Measurements from ENCODE around the gene DCAF7. TPM values are rescaled to one million over a fixed set of nuclear protein-coding genes. Genes with fewer than 3 reads are reported as not detected.

Gene DCAF7
- total and polyA plus RNA-seq, 5 donors from 2014 or later = 41.0 to 89.4 (median 68.2) TPM

GRCh38 chr17:63571632-63572310 is 21.5 kb downstream of the DCAF7 start:
- peak in 1 of 2 donors; percentile 28 for ATAC-seq (ENCODE audit: low read depth in 2 of 2)

DNA sequence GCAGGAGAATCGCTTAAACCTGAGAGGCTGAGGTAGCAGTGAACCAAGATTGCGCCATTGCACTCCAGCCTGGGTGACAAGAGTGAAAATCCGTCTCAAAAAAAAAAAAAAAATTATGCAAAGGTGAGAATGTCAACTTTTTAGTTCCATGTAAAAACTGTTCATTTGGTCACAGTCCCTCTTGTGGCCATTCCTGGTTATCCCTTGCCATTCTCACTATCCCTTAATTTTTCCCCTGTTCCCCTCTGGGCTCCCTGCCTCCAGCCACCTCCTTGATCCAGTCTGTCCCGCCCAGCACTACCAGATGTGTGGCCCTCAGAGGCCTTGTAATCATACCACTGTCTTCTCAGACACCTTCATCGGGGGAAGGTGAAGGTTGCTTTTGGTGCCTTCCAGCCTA is 23.4 kb downstream of the DCAF7 start:
- Histone ChIP-seq H3K4me3 (ENCODE audit: low read depth, low read length) (no peak overlapping the region), H3K36me3 (ENCODE audit: control insufficient read depth, insufficient read depth, low read length) (peaks cover 7% of the 10 kb centered on the region), H3K9me3 (ENCODE audit: control insufficient read depth in 2 of 2, low read length in 2 of 2) (no peaks in the 10 kb centered on the region), H3K4me1 (ENCODE audit: control insufficient read depth, insufficient read depth, low read length, poor library complexity, severe bottlenecking) (no peaks in the 10 kb centered on the region), H3K27ac (ENCODE audit: insufficient read depth, low read length, poor library complexity, severe bottlenecking) (peak overlapping the region; percentile 5), H3K27me3 (ENCODE audit: control insufficient read depth, insufficient read depth, low read length) (no peaks in the 10 kb centered on the region)
- no peak overlapping the region for H3K4me3 Mint-ChIP-seq
- DNase-seq (no peak), ATAC-seq (ENCODE audit: low read depth in 2 of 2) (no peak)
- peaks cover 5 to 55% (median 42%) of the 10 kb centered on the region in 4 donors for H3K4me1 Mint-ChIP-seq
- H3K36me3 Mint-ChIP-seq = peaks cover 12% of the 10 kb centered on the region
- no peaks in the 10 kb centered on the region for H3K27me3 Mint-ChIP-seq
- no peaks in the 10 kb centered on the region for H3K9me3 Mint-ChIP-seq
- H3K27ac Mint-ChIP-seq = peak overlapping the region; percentile 80 to 83 (median 82)

More at GRCh38 chr17:63571632-63572310, 21.5 kb downstream of the DCAF7 start:
- Mint-ChIP-seq H3K27me3 (no peaks in the 10 kb centered on the region), H3K4me1 (peaks cover 5 to 63% (median 43%) of the 10 kb centered on the region in 4 donors), H3K9me3 (no peaks in the 10 kb centered on the region), H3K27ac (peak overlapping the region in 1 of 3 donors; percentile 73), H3K36me3 (peaks cover 15% of the 10 kb centered on the region), H3K4me3 (no peak overlapping the region)
- no peaks in the 10 kb centered on the region for H3K9me3 ChIP-seq (ENCODE audit: control insufficient read depth in 2 of 2, low read length in 2 of 2)
- H3K27me3 ChIP-seq (ENCODE audit: control insufficient read depth, insufficient read depth, low read length) = no peaks in the 10 kb centered on the region
- no peaks in the 10 kb centered on the region for H3K4me1 ChIP-seq (ENCODE audit: control insufficient read depth, insufficient read depth, low read length, poor library complexity, severe bottlenecking)
- H3K27ac ChIP-seq (ENCODE audit: insufficient read depth, low read length, poor library complexity, severe bottlenecking) = no peak overlapping the region
- H3K36me3 ChIP-seq (ENCODE audit: control insufficient read depth, insufficient read depth, low read length) = peaks cover 4% of the 10 kb centered on the region
- DNase-seq = no peak
- H3K4me3 ChIP-seq (ENCODE audit: low read depth, low read length) = no peak overlapping the region

- H3K9me3 Mint-ChIP-seq = no peaks in the 10 kb centered on the region
- H3K27me3 Mint-ChIP-seq = no peaks in the 10 kb centered on the region
- no peak for DNase-seq
- H3K4me1 Mint-ChIP-seq = peaks cover 5 to 28% (median 24%) of the 10 kb centered on the region in 4 donors
- Histone ChIP-seq H3K27me3 (ENCODE audit: control insufficient read depth, insufficient read depth, low read length) (no peaks in the 10 kb centered on the region), H3K27ac (ENCODE audit: insufficient read depth, low read length, poor library complexity, severe bottlenecking) (no peak overlapping the region), H3K9me3 (ENCODE audit: control insufficient read depth in 2 of 2, low read length in 2 of 2) (no peaks in the 10 kb centered on the region), H3K4me1 (ENCODE audit: control insufficient read depth, insufficient read depth, low read length, poor library complexity, severe bottlenecking) (no peaks in the 10 kb centered on the region), H3K36me3 (ENCODE audit: control insufficient read depth, insufficient read depth, low read length) (peaks cover 46% of the 10 kb centered on the region), H3K4me3 (ENCODE audit: low read depth, low read length) (no peak overlapping the region)
- peak overlapping the region; percentile 45 to 65 (median 62) for H3K27ac Mint-ChIP-seq
- no peak for ATAC-seq (ENCODE audit: low read depth in 2 of 2)
- H3K36me3 Mint-ChIP-seq = peaks cover 37% of the 10 kb centered on the region
- H3K4me3 Mint-ChIP-seq = no peak overlapping the region
Measured at GRCh38 chr17:63578027-63578768, 27.9 kb downstream of the DCAF7 start.

GRCh38 chr17:63578769-63579111 is 28.5 kb downstream of the DCAF7 start:
- no peak for ATAC-seq (ENCODE audit: low read depth in 2 of 2)
- H3K4me1 Mint-ChIP-seq = peaks cover 5 to 25% (median 23%) of the 10 kb centered on the region in 4 donors

GRCh38 chr17:63579633-63580032 is 29.4 kb downstream of the DCAF7 start:
- Mint-ChIP-seq H3K36me3 (peaks cover 41% of the 10 kb centered on the region), H3K4me3 (no peak overlapping the region), H3K27me3 (no peaks in the 10 kb centered on the region), H3K9me3 (no peaks in the 10 kb centered on the region), H3K4me1 (peaks cover 5 to 19% (median 16%) of the 10 kb centered on the region in 4 donors), H3K27ac (no peak overlapping the region)
- no peak for DNase-seq
- ATAC-seq (ENCODE audit: low read depth in 2 of 2) = no peak
- Histone ChIP-seq H3K9me3 (ENCODE audit: control insufficient read depth in 2 of 2, low read length in 2 of 2) (no peaks in the 10 kb centered on the region), H3K4me3 (ENCODE audit: low read depth, low read length) (no peak overlapping the region), H3K36me3 (ENCODE audit: control insufficient read depth, insufficient read depth, low read length) (peaks cover 56% of the 10 kb centered on the region), H3K27me3 (ENCODE audit: control insufficient read depth, insufficient read depth, low read length) (no peaks in the 10 kb centered on the region), H3K4me1 (ENCODE audit: control insufficient read depth, insufficient read depth, low read length, poor library complexity, severe bottlenecking) (no peaks in the 10 kb centered on the region), H3K27ac (ENCODE audit: insufficient read depth, low read length, poor library complexity, severe bottlenecking) (no peak overlapping the region)

More at GRCh38 chr17:63578769-63579111, 28.5 kb downstream of the DCAF7 start:
- Histone ChIP-seq H3K4me1 (ENCODE audit: control insufficient read depth, insufficient read depth, low read length, poor library complexity, severe bottlenecking) (no peaks in the 10 kb centered on the region), H3K36me3 (ENCODE audit: control insufficient read depth, insufficient read depth, low read length) (peaks cover 52% of the 10 kb centered on the region), H3K9me3 (ENCODE audit: control insufficient read depth in 2 of 2, low read length in 2 of 2) (no peaks in the 10 kb centered on the region), H3K4me3 (ENCODE audit: low read depth, low read length) (no peak overlapping the region), H3K27ac (ENCODE audit: insufficient read depth, low read length, poor library complexity, severe bottlenecking) (no peak overlapping the region), H3K27me3 (ENCODE audit: control insufficient read depth, insufficient read depth, low read length) (no peaks in the 10 kb centered on the region)
- Mint-ChIP-seq H3K27ac (no peak overlapping the region), H3K27me3 (no peaks in the 10 kb centered on the region), H3K36me3 (peaks cover 42% of the 10 kb centered on the region), H3K4me3 (no peak overlapping the region), H3K9me3 (no peaks in the 10 kb centered on the region)
- no peak for DNase-seq

GRCh38 chr17:63587770-63588169 is 37.5 kb downstream of the DCAF7 start:
- Mint-ChIP-seq H3K36me3 (peaks cover 66% of the 10 kb centered on the region), H3K27me3 (no peaks in the 10 kb centered on the region), H3K9me3 (no peaks in the 10 kb centered on the region), H3K4me3 (no peak overlapping the region), H3K27ac (peak overlapping the region in 1 of 3 donors; percentile 2), H3K4me1 (peaks cover 0 to 5% (median 0%) of the 10 kb centered on the region in 4 donors)
- ATAC-seq (ENCODE audit: low read depth in 2 of 2) (no peak), DNase-seq (no peak)
- H3K9me3 ChIP-seq (ENCODE audit: control insufficient read depth in 2 of 2, low read length in 2 of 2) = no peaks in the 10 kb centered on the region
- H3K4me1 ChIP-seq (ENCODE audit: control insufficient read depth, insufficient read depth, low read length, poor library complexity, severe bottlenecking) = peaks cover 7% of the 10 kb centered on the region
- H3K27me3 ChIP-seq (ENCODE audit: control insufficient read depth, insufficient read depth, low read length) = no peaks in the 10 kb centered on the region
- no peak overlapping the region for H3K27ac ChIP-seq (ENCODE audit: insufficient read depth, low read length, poor library complexity, severe bottlenecking)
- peaks cover 74% of the 10 kb centered on the region for H3K36me3 ChIP-seq (ENCODE audit: control insufficient read depth, insufficient read depth, low read length)
- H3K4me3 ChIP-seq (ENCODE audit: low read depth, low read length) = no peak overlapping the region

- Mint-ChIP-seq H3K4me1 (peaks cover 0 to 5% (median 0%) of the 10 kb centered on the region in 4 donors), H3K4me3 (no peak overlapping the region), H3K36me3 (peaks cover 57% of the 10 kb centered on the region), H3K9me3 (no peaks in the 10 kb centered on the region), H3K27me3 (no peaks in the 10 kb centered on the region), H3K27ac (peak overlapping the region in 1 of 3 donors; percentile 52)
- Histone ChIP-seq H3K27ac (ENCODE audit: insufficient read depth, low read length, poor library complexity, severe bottlenecking) (no peak overlapping the region), H3K4me3 (ENCODE audit: low read depth, low read length) (no peak overlapping the region), H3K9me3 (ENCODE audit: control insufficient read depth in 2 of 2, low read length in 2 of 2) (no peaks in the 10 kb centered on the region), H3K36me3 (ENCODE audit: control insufficient read depth, insufficient read depth, low read length) (peaks cover 69% of the 10 kb centered on the region), H3K4me1 (ENCODE audit: control insufficient read depth, insufficient read depth, low read length, poor library complexity, severe bottlenecking) (peaks cover 7% of the 10 kb centered on the region), H3K27me3 (ENCODE audit: control insufficient read depth, insufficient read depth, low read length) (no peaks in the 10 kb centered on the region)
- ATAC-seq (ENCODE audit: low read depth in 2 of 2) (no peak), DNase-seq (no peak)
Measured at GRCh38 chr17:63588797-63589196, 38.5 kb downstream of the DCAF7 start.

Measured in CD4-positive, CD25-positive, alpha-beta regulatory T cell (primary cell).